Endothelial cell (in vitro differentiated cells): ENCODE data around the gene CLIP4. TPM values are rescaled to one million over a fixed set of nuclear protein-coding genes. Genes with fewer than 3 reads are reported as not detected.

Source experiments
- DNase-seq: peaks from one replicate; pipeline ENCODE4 v3.0.0; 2021; ENCODE audit warnings: low spot score
- H3K27ac Mint-ChIP-seq: one replicate; pipeline ENCODE4 v1.8.0; 2021; ENCODE audit warnings: mixed read lengths, inconsistent platforms; ENCODE audit not compliant: unreplicated experiment
- H3K27me3 Mint-ChIP-seq: one replicate; pipeline ENCODE4 v1.8.0; 2021; ENCODE audit warnings: mild to moderate bottlenecking, moderate library complexity, mixed read lengths, inconsistent platforms; ENCODE audit not compliant: unreplicated experiment
- H3K36me3 Mint-ChIP-seq: one replicate; pipeline ENCODE4 v1.8.0; 2021; ENCODE audit warnings: mild to moderate bottlenecking, low read depth, mixed read lengths, inconsistent platforms; ENCODE audit not compliant: unreplicated experiment
- H3K4me1 Mint-ChIP-seq: one replicate; pipeline ENCODE4 v1.8.0; 2021; ENCODE audit warnings: mild to moderate bottlenecking, mixed read lengths, inconsistent platforms; ENCODE audit not compliant: unreplicated experiment
- H3K4me3 Mint-ChIP-seq: one replicate; pipeline ENCODE4 v1.8.0; 2021; ENCODE audit warnings: mild to moderate bottlenecking, mixed read lengths, inconsistent platforms; ENCODE audit not compliant: unreplicated experiment
- H3K9me3 Mint-ChIP-seq: one replicate; pipeline ENCODE4 v1.8.0; 2021; ENCODE audit warnings: mixed read lengths, inconsistent platforms; ENCODE audit not compliant: unreplicated experiment
- total RNA-seq: library from RNA; stranded (reverse); fragmentation: NEBNext Ultra II Directional; extraction: Animal tissue kit (Norgen Biotek cat#: 25700); gene quantifications from one replicate; pipeline ENCODE4 v1.2.1, GENCODE V29; 2021; ENCODE audit not compliant: unreplicated experiment
- TF ChIP-seq, protein P1 (sequence below): fragments of 200-600 bp; sonication (generic); IDR thresholded peaks from one replicate; pipeline ENCODE4 v1.5.0; 2021; ENCODE audit warnings: antibody characterized with exemption; ENCODE audit not compliant: unreplicated experiment

CLIP4 gene
- total RNA-seq, 1 donor from 2014 or later, result 0.46 TPM

DNA sequence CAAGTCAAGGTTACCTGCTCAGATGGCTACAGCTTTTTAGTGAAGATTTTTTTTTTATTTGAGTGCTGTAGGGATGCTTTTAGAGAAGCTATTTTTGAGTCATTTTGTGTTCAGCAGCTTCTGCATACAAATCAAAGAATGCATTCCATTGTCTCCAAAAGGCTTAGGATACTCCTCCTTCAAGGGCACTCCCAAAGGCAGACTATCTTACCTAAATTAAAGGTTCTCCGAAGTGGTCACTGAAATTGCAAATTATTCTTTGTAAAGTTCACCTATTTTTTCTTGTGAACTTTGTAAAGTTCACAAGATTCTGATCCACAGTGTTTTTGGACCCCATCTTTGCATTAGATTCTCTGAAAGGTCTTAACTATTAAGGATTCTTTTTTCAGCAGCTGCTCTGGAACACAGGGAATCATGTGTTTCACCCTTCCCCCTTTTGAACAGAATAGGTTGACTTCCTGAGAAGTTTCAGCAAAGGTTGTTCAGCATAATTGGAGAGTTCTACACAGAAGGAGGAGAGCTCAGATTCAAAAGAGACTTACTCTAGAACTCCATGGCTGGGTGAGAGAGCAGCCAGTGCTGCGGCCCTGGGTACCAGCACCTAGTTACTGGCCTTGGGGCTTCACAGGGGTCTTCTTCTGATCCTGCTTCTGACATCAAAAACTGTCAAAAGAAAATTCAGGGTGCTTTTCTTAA is 14.5 kb downstream of the CLIP4 start:
- Mint-ChIP-seq H3K36me3 (no peaks in the 10 kb centered on the region), H3K27ac (no peak overlapping the region), H3K9me3 (no peaks in the 10 kb centered on the region), H3K4me3 (no peak overlapping the region), H3K27me3 (no peaks in the 10 kb centered on the region), H3K4me1 (peaks cover 3% of the 10 kb centered on the region)
- TF ChIP-seq, protein P1, sequence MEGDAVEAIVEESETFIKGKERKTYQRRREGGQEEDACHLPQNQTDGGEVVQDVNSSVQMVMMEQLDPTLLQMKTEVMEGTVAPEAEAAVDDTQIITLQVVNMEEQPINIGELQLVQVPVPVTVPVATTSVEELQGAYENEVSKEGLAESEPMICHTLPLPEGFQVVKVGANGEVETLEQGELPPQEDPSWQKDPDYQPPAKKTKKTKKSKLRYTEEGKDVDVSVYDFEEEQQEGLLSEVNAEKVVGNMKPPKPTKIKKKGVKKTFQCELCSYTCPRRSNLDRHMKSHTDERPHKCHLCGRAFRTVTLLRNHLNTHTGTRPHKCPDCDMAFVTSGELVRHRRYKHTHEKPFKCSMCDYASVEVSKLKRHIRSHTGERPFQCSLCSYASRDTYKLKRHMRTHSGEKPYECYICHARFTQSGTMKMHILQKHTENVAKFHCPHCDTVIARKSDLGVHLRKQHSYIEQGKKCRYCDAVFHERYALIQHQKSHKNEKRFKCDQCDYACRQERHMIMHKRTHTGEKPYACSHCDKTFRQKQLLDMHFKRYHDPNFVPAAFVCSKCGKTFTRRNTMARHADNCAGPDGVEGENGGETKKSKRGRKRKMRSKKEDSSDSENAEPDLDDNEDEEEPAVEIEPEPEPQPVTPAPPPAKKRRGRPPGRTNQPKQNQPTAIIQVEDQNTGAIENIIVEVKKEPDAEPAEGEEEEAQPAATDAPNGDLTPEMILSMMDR, result no peak
- DNase-seq, result no peak

DNA sequence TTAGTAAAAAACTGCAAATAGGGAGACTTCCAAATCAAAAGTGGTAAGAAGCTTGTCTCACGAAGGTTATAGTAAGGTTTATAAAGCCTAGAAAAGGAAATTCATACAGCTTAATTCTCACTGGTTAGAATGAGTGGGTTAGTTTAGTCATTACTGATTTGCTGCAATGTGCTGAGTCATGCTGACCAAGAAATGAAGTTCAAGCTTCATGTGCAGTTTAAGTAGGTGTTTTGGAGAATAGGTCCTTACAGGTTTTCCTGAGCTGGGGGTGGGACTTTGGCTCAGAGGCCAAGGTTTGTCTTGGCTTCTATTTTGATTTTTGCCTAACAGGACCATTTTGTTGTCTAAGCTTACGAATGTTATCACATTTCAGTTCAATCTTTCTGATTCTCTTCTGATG is 15.1 kb downstream of the CLIP4 start:
- no peak overlapping the region for H3K27ac Mint-ChIP-seq
- DNase-seq, result no peak

DNA sequence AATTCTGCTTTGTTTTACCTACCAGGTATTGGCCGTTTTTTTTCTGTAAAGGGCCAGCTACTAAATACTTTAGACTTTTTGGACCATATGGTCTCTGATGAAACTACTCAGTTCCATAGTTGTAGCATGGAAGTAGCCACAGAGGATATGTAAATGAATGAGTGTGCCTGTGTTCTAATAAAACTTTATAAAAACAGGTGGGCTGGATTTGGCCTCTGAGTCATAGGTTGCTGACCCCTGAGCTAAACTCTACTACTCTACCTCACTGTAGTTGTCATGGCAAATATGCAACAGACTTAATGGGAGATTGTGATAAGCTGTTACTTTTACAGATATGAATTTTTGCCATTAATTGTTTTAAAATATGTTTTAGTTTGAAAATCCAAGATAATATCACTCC is 19.7 kb downstream of the CLIP4 start:
- Mint-ChIP-seq H3K9me3 (no peaks in the 10 kb centered on the region), H3K27me3 (no peaks in the 10 kb centered on the region), H3K4me3 (no peak overlapping the region), H3K4me1 (peaks cover 1% of the 10 kb centered on the region), H3K36me3 (no peaks in the 10 kb centered on the region), H3K27ac (no peak overlapping the region)
- TF ChIP-seq, protein P1, result no peak
- DNase-seq, result no peak

More for the DNA sequence above, 15.1 kb downstream of the CLIP4 start:
- TF ChIP-seq, protein P1, result no peak
- no peaks in the 10 kb centered on the region for H3K27me3 Mint-ChIP-seq
- H3K4me3 Mint-ChIP-seq, result no peak overlapping the region
- no peaks in the 10 kb centered on the region for H3K36me3 Mint-ChIP-seq
- H3K4me1 Mint-ChIP-seq, result peaks cover 3% of the 10 kb centered on the region
- H3K9me3 Mint-ChIP-seq, result no peaks in the 10 kb centered on the region

DNA sequence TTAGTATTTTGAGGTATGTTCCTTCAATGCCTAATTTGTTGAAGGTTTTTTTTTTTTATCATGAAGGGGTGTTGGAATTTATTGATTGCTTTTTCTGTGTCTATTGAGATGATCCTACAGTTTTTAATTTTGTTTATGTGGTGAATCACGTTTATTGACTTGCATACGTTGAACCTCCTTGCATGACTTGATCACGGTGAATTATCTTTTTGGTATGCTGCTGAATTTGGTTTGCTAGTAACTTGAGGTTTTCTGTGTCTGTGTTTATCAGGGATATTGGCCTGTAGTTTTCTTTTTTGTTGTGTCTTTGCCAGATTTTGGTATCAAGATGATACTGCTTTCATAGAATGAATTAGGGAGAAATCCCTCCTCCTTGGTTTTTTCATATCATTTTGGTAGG is 23.9 kb downstream of the CLIP4 start:
- Mint-ChIP-seq H3K36me3 (no peaks in the 10 kb centered on the region), H3K9me3 (no peaks in the 10 kb centered on the region), H3K4me3 (no peak overlapping the region), H3K4me1 (no peaks in the 10 kb centered on the region), H3K27me3 (no peaks in the 10 kb centered on the region), H3K27ac (no peak overlapping the region)
- no peak for DNase-seq
- TF ChIP-seq, protein P1, result no peak

DNA sequence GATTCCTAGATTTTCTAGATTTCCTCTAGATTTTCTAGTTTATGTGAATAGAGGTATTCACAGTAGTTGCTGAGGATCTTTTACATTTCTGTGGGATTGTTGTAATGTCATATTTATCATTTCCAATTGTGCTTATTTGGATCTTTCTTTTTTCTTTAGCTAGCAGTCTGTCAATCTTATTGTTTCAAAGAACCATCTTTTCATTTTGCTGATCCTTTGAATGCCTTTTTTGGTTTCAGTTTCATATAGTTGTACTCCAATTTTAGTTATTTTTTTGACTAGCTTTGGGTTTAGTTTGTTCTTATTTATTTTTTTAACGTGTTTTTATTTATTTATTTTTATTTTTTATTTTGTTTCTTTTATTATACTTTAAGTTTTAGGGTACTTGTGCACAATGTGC is 24.5 kb downstream of the CLIP4 start:
- Mint-ChIP-seq H3K9me3 (no peaks in the 10 kb centered on the region), H3K4me1 (no peaks in the 10 kb centered on the region), H3K36me3 (no peaks in the 10 kb centered on the region), H3K4me3 (no peak overlapping the region), H3K27me3 (no peaks in the 10 kb centered on the region), H3K27ac (no peak overlapping the region)
- DNase-seq, result no peak
- TF ChIP-seq, protein P1, result no peak
